Measurements from ENCODE around the gene RETN.
A peak's percentile ranks its signal among the peaks of the same experiment; 100 is the strongest.

RETN gene

GRCh38 chr19:7632340-7633203 lies 36.3 kb upstream of the RETN start:
- Histone ChIP-seq H4K8ac (ENCODE audit: low read depth, low read length) (no peak overlapping the region), H2BK5ac (ENCODE audit: low read length) (peak overlapping the region; percentile 24), H3K79me1 (ENCODE audit: low read depth, low read length) (peaks cover 20% of the 10 kb centered on the region), H3K9ac (ENCODE audit: low read depth, low read length, poor library complexity) (peak overlapping the region; percentile 21), H4K91ac (ENCODE audit: low read depth, low read length, poor library complexity) (no peak overlapping the region), H2BK12ac (ENCODE audit: low read length) (no peak overlapping the region), H3K27me3 (ENCODE audit: control insufficient read depth in 3 of 3, insufficient read depth in 3 of 3, low read depth in 1 of 3, low read length in 3 of 3) (peaks cover 0 to 17% (median 8%) of the 10 kb centered on the region in 3 experiments), H3K36me3 (replicated peaks in 1 of 2; ENCODE audit: control insufficient read depth in 2 of 2, insufficient read depth in 2 of 2, low read length in 2 of 2) (peaks cover 1 to 4% of the 10 kb centered on the region in 2 donors), H3K23ac (ENCODE audit: low read depth, low read length, poor library complexity) (no peak overlapping the region), H3K4me1 (ENCODE audit: control insufficient read depth in 2 of 2, insufficient read depth in 1 of 2, low read depth in 1 of 2, low read length in 2 of 2) (peaks cover 8 to 16% of the 10 kb centered on the region in 2 donors), H3K14ac (ENCODE audit: low read length) (no peak overlapping the region), H3K4me3 (ENCODE audit: low read length in 2 of 2) (no peak overlapping the region), H2BK15ac (ENCODE audit: low read length) (no peak overlapping the region), H2BK120ac (ENCODE audit: low read depth, low read length) (no peak overlapping the region), H3K4me2 (ENCODE audit: insufficient read depth, low read length, poor library complexity, severe bottlenecking) (no peak overlapping the region), H2AK5ac (ENCODE audit: low read depth, low read length) (no peak overlapping the region), H3K27ac (replicated peaks; ENCODE audit: low read length) (no peak overlapping the region), H3K9me3 (replicated peaks in 1 of 2; ENCODE audit: control insufficient read depth in 2 of 2, insufficient read depth in 1 of 2, low read depth in 1 of 2, low read length in 2 of 2) (no peaks in the 10 kb centered on the region), H2AFZ (ENCODE audit: low read length) (no peak overlapping the region), H3K18ac (ENCODE audit: low read length) (no peak overlapping the region), H3K4ac (ENCODE audit: low read length) (no peak overlapping the region)
- no CpG with 5 or more reads among the region's 40 CpGs for WGBS, 2 donors (ENCODE audit: extremely low coverage in 2 of 2, insufficient read length in 2 of 2, insufficient replicate concordance in 1 of 2)
- no peak for DNase-seq (ENCODE audit: low spot score)

- Histone ChIP-seq H3K36me3 (replicated peaks in 1 of 2; ENCODE audit: control insufficient read depth in 2 of 2, insufficient read depth in 2 of 2, low read length in 2 of 2) (peaks cover 1 to 3% of the 10 kb centered on the region in 2 donors), H3K23ac (ENCODE audit: low read depth, low read length, poor library complexity) (no peak within 1 kb of the TSS), H3K18ac (ENCODE audit: low read length) (no peak within 1 kb of the TSS), H3K27ac (replicated peaks; ENCODE audit: low read length) (no peak within 1 kb of the TSS), H2AFZ (ENCODE audit: low read length) (no peak within 1 kb of the TSS), H3K27me3 (ENCODE audit: control insufficient read depth in 3 of 3, insufficient read depth in 3 of 3, low read depth in 1 of 3, low read length in 3 of 3) (peaks cover 0 to 24% (median 8%) of the 10 kb centered on the region in 3 experiments), H2BK120ac (ENCODE audit: low read depth, low read length) (no peak within 1 kb of the TSS), H4K8ac (ENCODE audit: low read depth, low read length) (no peak within 1 kb of the TSS), H2BK12ac (ENCODE audit: low read length) (no peak within 1 kb of the TSS), H3K14ac (ENCODE audit: low read length) (peak within 1 kb of the TSS; percentile 71), H2AK5ac (ENCODE audit: low read depth, low read length) (no peak within 1 kb of the TSS), H3K4me1 (ENCODE audit: control insufficient read depth in 2 of 2, insufficient read depth in 1 of 2, low read depth in 1 of 2, low read length in 2 of 2) (peaks cover under 1 to 12% of the 10 kb centered on the region in 2 donors), H3K79me1 (ENCODE audit: low read depth, low read length) (peaks cover 18% of the 10 kb centered on the region), H3K4me2 (ENCODE audit: insufficient read depth, low read length, poor library complexity, severe bottlenecking) (no peak within 1 kb of the TSS), H4K91ac (ENCODE audit: low read depth, low read length, poor library complexity) (no peak within 1 kb of the TSS), H3K9me3 (replicated peaks in 1 of 2; ENCODE audit: control insufficient read depth in 2 of 2, insufficient read depth in 1 of 2, low read depth in 1 of 2, low read length in 2 of 2) (no peaks in the 10 kb centered on the region), H2BK15ac (ENCODE audit: low read length) (no peak within 1 kb of the TSS), H3K4me3 (ENCODE audit: low read length in 2 of 2) (no peak within 1 kb of the TSS), H2BK5ac (ENCODE audit: low read length) (peak within 1 kb of the TSS; percentile 13), H3K4ac (ENCODE audit: low read length) (no peak within 1 kb of the TSS), H3K9ac (ENCODE audit: low read depth, low read length, poor library complexity) (peak within 1 kb of the TSS; percentile 21)
- no peak for DNase-seq (ENCODE audit: low spot score)
- no CpG with 5 or more reads among the region's 2 CpGs for WGBS, 2 donors (ENCODE audit: extremely low coverage in 2 of 2, insufficient read length in 2 of 2, insufficient replicate concordance in 1 of 2)
Observed at GRCh38 chr19:7633698-7634097, 35.2 kb upstream of the RETN start, which contains the start of gene PCP2. TSS of gene PCP2 (minus strand) at chr19:7633719. CDS start at chr19:7633457, 262 bp downstream.

- no peak overlapping the region for H2AFZ ChIP-seq (ENCODE audit: low read length)
- H3K4me3 ChIP-seq (ENCODE audit: low read length in 2 of 2): no peak overlapping the region
- no peak overlapping the region for H2BK12ac ChIP-seq (ENCODE audit: low read length)
- H3K14ac ChIP-seq (ENCODE audit: low read length): no peak overlapping the region
- DNase-seq (ENCODE audit: low spot score): no peak
- H3K27ac ChIP-seq (replicated peaks; ENCODE audit: low read length): no peak overlapping the region
- peaks cover 9% of the 10 kb centered on the region for H3K79me1 ChIP-seq (ENCODE audit: low read depth, low read length)
- no peak overlapping the region for H4K8ac ChIP-seq (ENCODE audit: low read depth, low read length)
- WGBS, 2 donors (ENCODE audit: extremely low coverage in 2 of 2, insufficient read length in 2 of 2, insufficient replicate concordance in 1 of 2): no CpG with 5 or more reads among the region's 6 CpGs
- H3K27me3 ChIP-seq (ENCODE audit: control insufficient read depth in 3 of 3, insufficient read depth in 3 of 3, low read depth in 1 of 3, low read length in 3 of 3): peaks cover 0 to 24% (median 11%) of the 10 kb centered on the region in 3 experiments
- no peak overlapping the region for H3K4me2 ChIP-seq (ENCODE audit: insufficient read depth, low read length, poor library complexity, severe bottlenecking)
- no peak overlapping the region for H2AK5ac ChIP-seq (ENCODE audit: low read depth, low read length)
- H3K9ac ChIP-seq (ENCODE audit: low read depth, low read length, poor library complexity): no peak overlapping the region
- H2BK120ac ChIP-seq (ENCODE audit: low read depth, low read length): no peak overlapping the region
- no peak overlapping the region for H3K23ac ChIP-seq (ENCODE audit: low read depth, low read length, poor library complexity)
- H3K18ac ChIP-seq (ENCODE audit: low read length): no peak overlapping the region
- peaks cover 0 to 9% of the 10 kb centered on the region in 2 donors for H3K4me1 ChIP-seq (ENCODE audit: control insufficient read depth in 2 of 2, insufficient read depth in 1 of 2, low read depth in 1 of 2, low read length in 2 of 2)
- H2BK15ac ChIP-seq (ENCODE audit: low read length): no peak overlapping the region
- no peak overlapping the region for H2BK5ac ChIP-seq (ENCODE audit: low read length)
- H3K9me3 ChIP-seq (replicated peaks in 1 of 2; ENCODE audit: control insufficient read depth in 2 of 2, insufficient read depth in 1 of 2, low read depth in 1 of 2, low read length in 2 of 2): peaks cover 0 to 8% of the 10 kb centered on the region in 2 donors
- no peak overlapping the region for H4K91ac ChIP-seq (ENCODE audit: low read depth, low read length, poor library complexity)
- no peak overlapping the region for H3K4ac ChIP-seq (ENCODE audit: low read length)
- H3K36me3 ChIP-seq (replicated peaks in 1 of 2; ENCODE audit: control insufficient read depth in 2 of 2, insufficient read depth in 2 of 2, low read length in 2 of 2): peaks cover 3 to 5% of the 10 kb centered on the region in 2 donors
Observed at GRCh38 chr19:7635670-7636069, 33.2 kb upstream of the RETN start.

GRCh38 chr19:7636317-7636690 lies 32.5 kb upstream of the RETN start:
- H3K27ac ChIP-seq (replicated peaks; ENCODE audit: low read length): no peak overlapping the region
- H4K8ac ChIP-seq (ENCODE audit: low read depth, low read length): peak overlapping the region; percentile 86
- no peak overlapping the region for H2BK5ac ChIP-seq (ENCODE audit: low read length)
- H3K4me2 ChIP-seq (ENCODE audit: insufficient read depth, low read length, poor library complexity, severe bottlenecking): no peak overlapping the region
- peaks cover 0 to 8% of the 10 kb centered on the region in 2 donors for H3K9me3 ChIP-seq (replicated peaks in 1 of 2; ENCODE audit: control insufficient read depth in 2 of 2, insufficient read depth in 1 of 2, low read depth in 1 of 2, low read length in 2 of 2)
- H3K14ac ChIP-seq (ENCODE audit: low read length): no peak overlapping the region
- H3K36me3 ChIP-seq (replicated peaks in 1 of 2; ENCODE audit: control insufficient read depth in 2 of 2, insufficient read depth in 2 of 2, low read length in 2 of 2): peaks cover 3 to 5% of the 10 kb centered on the region in 2 donors
- H3K18ac ChIP-seq (ENCODE audit: low read length): no peak overlapping the region
- H2BK120ac ChIP-seq (ENCODE audit: low read depth, low read length): no peak overlapping the region
- no peak overlapping the region for H2BK12ac ChIP-seq (ENCODE audit: low read length)
- no peak overlapping the region for H3K4me3 ChIP-seq (ENCODE audit: low read length in 2 of 2)
- no peak for DNase-seq (ENCODE audit: low spot score)
- peak overlapping the region; percentile 82 for H3K9ac ChIP-seq (ENCODE audit: low read depth, low read length, poor library complexity)
- no peak overlapping the region for H3K4ac ChIP-seq (ENCODE audit: low read length)
- WGBS, 2 donors (ENCODE audit: extremely low coverage in 2 of 2, insufficient read length in 2 of 2, insufficient replicate concordance in 1 of 2): no CpG with 5 or more reads among the region's 16 CpGs
- H3K23ac ChIP-seq (ENCODE audit: low read depth, low read length, poor library complexity): peak overlapping the region; percentile 85
- peaks cover 0 to 7% of the 10 kb centered on the region in 2 donors for H3K4me1 ChIP-seq (ENCODE audit: control insufficient read depth in 2 of 2, insufficient read depth in 1 of 2, low read depth in 1 of 2, low read length in 2 of 2)
- H3K27me3 ChIP-seq (ENCODE audit: control insufficient read depth in 3 of 3, insufficient read depth in 3 of 3, low read depth in 1 of 3, low read length in 3 of 3): peaks cover 0 to 24% (median 11%) of the 10 kb centered on the region in 3 experiments
- no peak overlapping the region for H4K91ac ChIP-seq (ENCODE audit: low read depth, low read length, poor library complexity)
- peaks cover 9% of the 10 kb centered on the region for H3K79me1 ChIP-seq (ENCODE audit: low read depth, low read length)
- peak overlapping the region; percentile 96 for H2AK5ac ChIP-seq (ENCODE audit: low read depth, low read length)
- H2BK15ac ChIP-seq (ENCODE audit: low read length): no peak overlapping the region
- no peak overlapping the region for H2AFZ ChIP-seq (ENCODE audit: low read length)
